Gastrocnemius medialis (tissue), 4 donors: ENCODE data around the gene DFFA. TPM values are rescaled to one million over a fixed set of nuclear protein-coding genes. Genes with fewer than 3 reads are reported as not detected.

Source experiments
- ATAC-seq, 2 donors: fragments of 150-250 bp; one replicate each; pipeline ENCODE4 v1.9.1; 2016
- DNase-seq, 2 donors: peaks; one replicate each; pipeline ENCODE4 v3.0.0-alpha.2; 2019
- H3K27ac ChIP-seq, 4 donors: fragments of 200-600 bp; sonication (generic); 1 replicate in 1 of 4; 2 replicates in 3 of 4; pipeline ENCODE4 v1.5.1; 2016 to 2018; ENCODE audit warnings: mild to moderate bottlenecking in 2 of 4, moderate library complexity in 1 of 4
- H3K27me3 ChIP-seq, 3 donors: fragments of 200-600 bp; sonication (generic) in 2 of 3; 1 replicate in 1 of 3; 2 replicates in 2 of 3; pipeline versions ENCODE4 v1.5.1 to v1.6.0; 2016 to 2019; ENCODE audit warnings: mild to moderate bottlenecking in 1 of 3, moderate library complexity in 1 of 3
- H3K36me3 ChIP-seq, 2 donors: fragments of 200-600 bp; sonication (generic) in 1 of 2; one replicate each; pipeline ENCODE4 v1.5.1; 2017 to 2018
- H3K4me1 ChIP-seq, 2 donors: fragments of 200-600 bp; sonication (generic) in 1 of 2; one replicate each; pipeline ENCODE4 v1.5.1; 2016 to 2017; ENCODE audit warnings: mild to moderate bottlenecking in 2 of 2
- H3K4me3 ChIP-seq, 4 donors: fragments of 200-600 bp; sonication (generic) in 3 of 4; 1 replicate in 1 of 4; 2 replicates in 3 of 4; pipeline ENCODE4 v1.5.1; 2016 to 2019; ENCODE audit warnings: mild to moderate bottlenecking in 2 of 4
- H3K9me3 ChIP-seq, 3 donors: fragments of 200-600 bp; sonication (generic) in 2 of 3; 1 replicate in 1 of 3; 2 replicates in 2 of 3; pipeline ENCODE4 v1.5.1; 2016 to 2019
- POLR2A ChIP-seq, 2 donors: fragments of 450-650 bp; IDR thresholded peaks; one replicate each; pipeline ENCODE4 v1.6.1; 2017; ENCODE audit warnings: antibody characterized with exemption in 2 of 2, mild to moderate bottlenecking in 2 of 2, moderate library complexity in 2 of 2
- in situ Hi-C, 4 donors: fragments of 200-750 bp; cut with MboI; loops; one replicate each; pipeline versions ENCODE4 v1.15.0 to v1.8.0; 2017; ENCODE audit warnings: low sequenced_read_pairs in 4 of 4
- intact Hi-C: fragments of 100-400 bp; cut with DNase I; formaldehyde crosslinking; loops from one replicate; pipeline ENCODE4 v1.15.1; 2023; ENCODE audit warnings: low total_unique reads
- total RNA-seq, 4 donors: library from RNA; depleted of rRNA; stranded (reverse); fragments of >200 nt; gene quantifications; one replicate each; pipeline versions ENCODE4 v1.1.0 to v1.2.3, GENCODE V29; 2016
- TF ChIP-seq, protein P1 (sequence below), 5 experiments: fragments of 450-650 bp in 3 of 5; fragments of 200-600 bp in 2 of 5; sonication (generic) in 2 of 5; IDR thresholded peaks in 4 of 5; conservative IDR thresholded peaks in 1 of 5; 1 replicate in 4 of 5; 2 replicates in 1 of 5; pipeline ENCODE4 v1.5.1; 2016 to 2019; ENCODE audit warnings: antibody characterized with exemption in 5 of 5, mild to moderate bottlenecking in 3 of 5, moderate library complexity in 3 of 5

Gene DFFA
- total RNA-seq, 4 donors from 2014 or later: 13.8 to 15.6 (median 14.5) TPM

DNA sequence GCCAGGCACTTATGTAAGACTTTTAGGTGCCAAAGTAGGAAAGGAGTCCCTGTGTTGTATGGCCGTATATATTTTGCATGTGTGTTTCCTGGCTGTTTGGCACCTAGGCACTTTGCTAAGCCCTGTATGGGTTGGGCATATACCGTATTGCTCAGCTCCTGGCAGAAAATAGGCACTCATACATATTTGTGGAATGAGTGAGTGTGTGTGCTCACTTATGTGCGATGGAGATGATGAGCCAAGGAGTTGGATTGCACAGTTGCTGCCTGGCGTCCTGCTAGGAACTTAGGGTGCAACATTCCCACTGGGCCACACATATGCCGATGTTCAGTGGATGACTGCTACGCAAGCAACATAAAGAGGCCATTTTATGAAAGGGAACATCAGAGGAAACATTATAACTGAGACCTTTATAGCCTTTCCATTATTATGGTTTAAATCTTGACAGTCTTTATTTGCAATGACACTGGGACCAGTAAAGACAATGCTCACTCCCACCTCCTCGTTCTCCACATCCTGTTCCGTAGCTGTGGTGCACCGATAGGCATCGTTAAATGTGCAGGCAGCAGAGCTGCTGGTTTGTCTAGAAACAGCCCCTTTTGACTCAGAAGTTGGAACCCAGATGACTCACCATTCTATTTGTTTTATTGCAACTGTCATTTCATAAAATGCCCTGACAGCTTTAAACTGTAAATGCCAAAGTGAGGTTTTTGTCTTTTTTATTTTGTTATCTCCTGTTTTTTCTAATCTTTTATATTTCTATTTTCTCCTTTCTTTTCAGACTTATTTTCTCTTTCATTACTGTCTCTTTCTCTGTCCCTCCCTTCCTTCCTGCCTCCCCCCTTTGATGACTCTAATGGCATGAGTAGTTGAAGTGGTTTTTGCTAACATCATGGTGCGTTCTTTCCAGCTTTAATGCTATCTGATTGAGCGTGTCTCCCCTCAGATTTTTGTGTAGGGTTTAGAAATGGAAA, 38.5 kb upstream of the DFFA start:
- peak overlapping the region in 3 of 4 donors; percentile 17 to 64 (median 19) for H3K27ac ChIP-seq
- H3K27me3 ChIP-seq: no peaks in the 10 kb centered on the region
- peaks cover 45 to 55% of the 10 kb centered on the region in 2 donors for H3K4me1 ChIP-seq
- H3K36me3 ChIP-seq: no peaks in the 10 kb centered on the region
- peak; percentile 81 for ATAC-seq
- in situ Hi-C loops (no loop called here), intact Hi-C loops (loop anchor here (2.0 to 5.0 kb wide), 4 partner anchors 101 to 286 kb away; partner anchors contain the start of gene CASZ1)
- TF ChIP-seq POLR2A (IDR thresholded peaks at IDR 0.05): no peak
- H3K9me3 ChIP-seq: no peaks in the 10 kb centered on the region
- DNase-seq: peak; percentile 21 to 58
- H3K4me3 ChIP-seq: no peak overlapping the region

DNA sequence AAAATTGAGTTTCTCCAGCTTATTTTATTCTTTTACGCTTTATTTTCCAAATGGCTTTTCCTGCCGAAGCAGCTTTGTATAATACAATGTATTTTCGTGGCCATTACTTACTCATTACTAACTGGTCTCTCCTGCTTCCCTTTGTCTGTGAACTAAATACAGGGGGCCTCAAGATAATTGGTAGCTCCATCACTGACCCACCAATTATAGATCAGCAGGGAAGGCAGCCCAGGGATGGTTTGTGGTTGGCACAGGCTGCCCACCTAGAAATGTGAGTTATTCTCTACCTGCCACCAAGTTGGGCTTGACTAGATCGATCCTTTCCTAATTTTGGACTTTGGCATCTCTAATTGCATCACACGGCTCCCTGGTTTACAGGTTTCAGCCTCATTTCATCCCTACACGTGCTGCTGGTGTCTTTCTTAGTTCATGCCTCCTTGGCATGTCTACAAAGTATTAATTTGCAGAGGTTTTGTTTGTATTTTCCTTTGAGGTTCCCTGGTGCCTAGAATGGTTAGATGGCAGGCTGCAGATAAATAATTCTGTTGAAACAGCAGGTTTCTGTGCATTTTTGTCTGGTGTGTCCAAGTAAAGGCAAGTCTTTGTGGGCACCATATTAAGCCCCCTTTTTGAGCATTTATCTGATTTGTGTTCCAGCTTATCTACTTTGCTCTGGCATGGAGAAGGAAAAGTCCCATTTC, 37.6 kb upstream of the DFFA start:
- H3K27me3 ChIP-seq: no peaks in the 10 kb centered on the region
- H3K4me1 ChIP-seq: peaks cover 37 to 47% of the 10 kb centered on the region in 2 donors
- DNase-seq: no peak
- TF ChIP-seq POLR2A (IDR thresholded peaks at IDR 0.05): no peak
- TF ChIP-seq, protein P1, sequence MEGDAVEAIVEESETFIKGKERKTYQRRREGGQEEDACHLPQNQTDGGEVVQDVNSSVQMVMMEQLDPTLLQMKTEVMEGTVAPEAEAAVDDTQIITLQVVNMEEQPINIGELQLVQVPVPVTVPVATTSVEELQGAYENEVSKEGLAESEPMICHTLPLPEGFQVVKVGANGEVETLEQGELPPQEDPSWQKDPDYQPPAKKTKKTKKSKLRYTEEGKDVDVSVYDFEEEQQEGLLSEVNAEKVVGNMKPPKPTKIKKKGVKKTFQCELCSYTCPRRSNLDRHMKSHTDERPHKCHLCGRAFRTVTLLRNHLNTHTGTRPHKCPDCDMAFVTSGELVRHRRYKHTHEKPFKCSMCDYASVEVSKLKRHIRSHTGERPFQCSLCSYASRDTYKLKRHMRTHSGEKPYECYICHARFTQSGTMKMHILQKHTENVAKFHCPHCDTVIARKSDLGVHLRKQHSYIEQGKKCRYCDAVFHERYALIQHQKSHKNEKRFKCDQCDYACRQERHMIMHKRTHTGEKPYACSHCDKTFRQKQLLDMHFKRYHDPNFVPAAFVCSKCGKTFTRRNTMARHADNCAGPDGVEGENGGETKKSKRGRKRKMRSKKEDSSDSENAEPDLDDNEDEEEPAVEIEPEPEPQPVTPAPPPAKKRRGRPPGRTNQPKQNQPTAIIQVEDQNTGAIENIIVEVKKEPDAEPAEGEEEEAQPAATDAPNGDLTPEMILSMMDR (IDR thresholded peaks at IDR 0.05 in 4 of 5, conservative IDR thresholded peaks at IDR 0.05 in 1 of 5): no peak
- H3K36me3 ChIP-seq: no peaks in the 10 kb centered on the region
- no peak for ATAC-seq
- in situ Hi-C loops: loop anchor here in 3 of 4 donors (5.0 kb wide), 2 partner anchors 352 to 357 kb away; no protein-coding TSS in a partner anchor
- no peak overlapping the region for H3K4me3 ChIP-seq
- H3K27ac ChIP-seq: peak overlapping the region in 1 of 4 donors; percentile 17
- no peaks in the 10 kb centered on the region for H3K9me3 ChIP-seq
- intact Hi-C loops: loop anchor here (2.0 to 5.0 kb wide), 5 partner anchors 102 to 432 kb away; partner anchors contain the start of gene CASZ1

DNA sequence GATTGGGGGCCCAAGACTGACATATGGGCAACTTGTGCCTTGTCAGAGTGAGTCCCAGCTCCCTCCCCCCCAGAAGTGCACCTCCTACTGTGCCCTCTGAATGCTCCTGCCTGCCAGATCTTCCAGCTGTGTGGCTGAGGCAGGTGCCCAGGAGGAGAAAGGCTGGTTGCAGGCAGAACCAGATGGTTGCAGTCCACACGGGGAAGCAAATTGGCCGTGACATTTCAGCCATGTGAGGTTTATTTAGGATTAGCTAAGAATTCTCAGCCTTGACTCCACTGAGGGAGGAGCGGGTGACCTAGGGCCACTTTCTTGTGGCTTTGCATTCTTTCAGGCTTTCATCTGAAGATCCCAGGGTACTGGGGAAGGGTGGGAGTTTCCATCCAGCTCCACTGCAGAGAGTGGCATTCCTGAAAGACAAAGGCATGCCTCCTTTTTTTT, 36.2 kb upstream of the DFFA start:
- intact Hi-C loops (loop anchor here (5.0 kb wide), 1 partner anchor 434 kb away; no protein-coding TSS in a partner anchor), in situ Hi-C loops (loop anchor here in 3 of 4 donors (5.0 kb wide), 2 partner anchors 354 to 359 kb away; no protein-coding TSS in a partner anchor)
- DNase-seq: no peak
- H3K27ac ChIP-seq: no peak overlapping the region
- no peak for ATAC-seq
- TF ChIP-seq POLR2A (IDR thresholded peaks at IDR 0.05): no peak
- TF ChIP-seq, protein P1 (IDR thresholded peaks at IDR 0.05 in 4 of 5, conservative IDR thresholded peaks at IDR 0.05 in 1 of 5): no peak
- H3K27me3 ChIP-seq: no peaks in the 10 kb centered on the region
- H3K9me3 ChIP-seq: no peaks in the 10 kb centered on the region
- H3K4me1 ChIP-seq: peaks cover 37 to 42% of the 10 kb centered on the region in 2 donors
- H3K4me3 ChIP-seq: no peak overlapping the region
- H3K36me3 ChIP-seq: no peaks in the 10 kb centered on the region

DNA sequence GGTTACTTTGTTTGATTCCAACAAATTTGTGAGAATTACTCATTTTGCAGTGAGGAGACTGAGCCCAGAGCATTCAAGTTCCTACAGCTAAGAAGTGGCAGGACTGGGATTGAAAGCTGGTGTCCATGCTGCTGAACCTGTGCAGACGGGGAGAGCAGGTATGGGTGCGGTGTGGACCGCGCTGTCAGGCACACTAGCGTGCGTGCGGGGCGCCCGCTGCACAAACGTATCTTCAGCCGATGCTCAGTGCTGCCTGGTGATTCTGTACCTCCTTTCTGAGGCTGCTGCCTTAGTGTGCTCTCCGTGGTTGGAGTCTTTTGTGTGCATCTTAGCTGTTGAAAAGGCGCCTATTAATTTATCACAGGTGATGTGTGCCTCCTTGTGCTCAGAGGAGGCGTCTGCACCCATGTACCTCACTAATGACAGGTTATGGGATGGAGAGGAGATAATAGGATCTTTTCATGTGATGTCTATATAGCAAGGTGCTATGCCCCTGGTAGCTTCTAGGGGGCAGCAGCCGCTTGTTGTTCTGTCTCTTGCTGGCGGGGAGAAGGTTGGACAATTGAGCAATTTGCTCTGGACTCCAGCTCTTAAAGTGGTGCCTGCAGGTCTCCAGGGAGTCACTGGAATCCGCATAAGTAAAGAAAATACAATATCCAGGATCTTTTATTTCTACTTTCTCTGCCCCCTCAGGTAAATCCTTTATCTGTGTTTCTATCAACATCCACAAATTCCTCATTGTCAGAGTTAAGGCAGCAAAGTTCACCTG, 35.0 kb upstream of the DFFA start:
- H3K36me3 ChIP-seq: no peaks in the 10 kb centered on the region
- in situ Hi-C loops (loop anchor here in 3 of 4 donors (5.0 kb wide), 2 partner anchors 355 to 360 kb away; no protein-coding TSS in a partner anchor), intact Hi-C loops (loop anchor here (1.0 to 5.0 kb wide), 2 partner anchors 360 to 435 kb away; no protein-coding TSS in a partner anchor)

More for the DNA sequence above, 35.0 kb upstream of the DFFA start:
- Histone ChIP-seq H3K4me3 (no peak overlapping the region), H3K27me3 (no peaks in the 10 kb centered on the region), H3K27ac (no peak overlapping the region), H3K4me1 (peaks cover 33 to 34% of the 10 kb centered on the region in 2 donors), H3K9me3 (no peaks in the 10 kb centered on the region)
- TF ChIP-seq, protein P1 (IDR thresholded peaks at IDR 0.05 in 4 of 5, conservative IDR thresholded peaks at IDR 0.05 in 1 of 5): peak; percentile 83 to 90 (median 87)
- no peak for TF ChIP-seq POLR2A (IDR thresholded peaks at IDR 0.05)
- DNase-seq (peak; percentile 56 to 73), ATAC-seq (peak; percentile 89 to 93)
